Measurements from ENCODE around the gene USH1C.

The USH1C gene

DNA sequence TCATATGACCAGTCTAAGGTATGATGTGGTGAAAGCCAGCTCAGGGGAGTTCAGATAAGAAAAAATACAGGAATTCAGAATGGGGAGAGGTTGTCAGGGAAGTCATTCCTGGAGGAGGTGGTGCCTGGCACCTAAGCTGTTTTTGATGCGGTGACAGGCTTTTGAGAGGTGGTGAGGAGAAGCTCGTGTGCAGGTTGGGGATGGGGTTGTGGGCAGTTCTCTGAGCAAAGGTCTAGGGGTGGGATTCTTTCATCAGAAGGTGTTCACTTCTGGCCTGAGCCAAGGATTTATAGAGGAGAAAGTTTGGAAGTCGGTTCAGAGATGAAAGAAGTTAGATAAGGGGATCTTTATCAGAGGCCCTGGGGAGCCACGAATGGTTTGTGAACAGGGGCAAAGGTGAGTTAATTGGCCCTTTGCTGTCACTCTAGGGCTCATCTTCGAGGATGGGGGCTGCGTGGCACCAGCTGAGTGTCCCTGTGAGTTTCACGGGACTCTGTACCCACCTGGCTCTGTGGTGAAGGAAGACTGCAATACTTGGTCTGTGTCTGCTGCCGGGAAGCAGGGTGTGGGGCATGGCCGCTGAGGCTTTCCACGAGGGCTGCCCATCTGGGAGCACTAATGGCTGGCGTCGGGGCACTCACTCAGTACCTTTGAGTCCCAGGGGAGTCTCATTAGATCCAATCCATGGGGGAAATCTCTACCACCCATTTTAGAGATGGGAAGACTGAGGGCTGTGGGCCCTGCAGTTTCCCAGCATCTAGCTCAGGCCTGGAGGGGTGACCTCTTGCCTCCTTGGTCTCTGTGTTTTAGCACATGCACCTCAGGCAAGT is 16.3 kb upstream of the USH1C start:
- no peak for ATAC-seq (ENCODE audit: low read depth)
- no peak for DNase-seq (ENCODE audit: low spot score)
- H3K9me3 ChIP-seq (ENCODE audit: severe bottlenecking): no peaks in the 10 kb centered on the region
- no peaks in the 10 kb centered on the region for H3K36me3 ChIP-seq (ENCODE audit: low read depth)
- no peak overlapping the region for H3K4me3 ChIP-seq (ENCODE audit: severe bottlenecking)
- H3K4me1 ChIP-seq (ENCODE audit: insufficient read depth, poor library complexity, severe bottlenecking): no peaks in the 10 kb centered on the region
- TF ChIP-seq, protein P1, sequence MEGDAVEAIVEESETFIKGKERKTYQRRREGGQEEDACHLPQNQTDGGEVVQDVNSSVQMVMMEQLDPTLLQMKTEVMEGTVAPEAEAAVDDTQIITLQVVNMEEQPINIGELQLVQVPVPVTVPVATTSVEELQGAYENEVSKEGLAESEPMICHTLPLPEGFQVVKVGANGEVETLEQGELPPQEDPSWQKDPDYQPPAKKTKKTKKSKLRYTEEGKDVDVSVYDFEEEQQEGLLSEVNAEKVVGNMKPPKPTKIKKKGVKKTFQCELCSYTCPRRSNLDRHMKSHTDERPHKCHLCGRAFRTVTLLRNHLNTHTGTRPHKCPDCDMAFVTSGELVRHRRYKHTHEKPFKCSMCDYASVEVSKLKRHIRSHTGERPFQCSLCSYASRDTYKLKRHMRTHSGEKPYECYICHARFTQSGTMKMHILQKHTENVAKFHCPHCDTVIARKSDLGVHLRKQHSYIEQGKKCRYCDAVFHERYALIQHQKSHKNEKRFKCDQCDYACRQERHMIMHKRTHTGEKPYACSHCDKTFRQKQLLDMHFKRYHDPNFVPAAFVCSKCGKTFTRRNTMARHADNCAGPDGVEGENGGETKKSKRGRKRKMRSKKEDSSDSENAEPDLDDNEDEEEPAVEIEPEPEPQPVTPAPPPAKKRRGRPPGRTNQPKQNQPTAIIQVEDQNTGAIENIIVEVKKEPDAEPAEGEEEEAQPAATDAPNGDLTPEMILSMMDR (IDR thresholded peaks at IDR 0.05; ENCODE audit: poor library complexity, severe bottlenecking): no peak
- no peak overlapping the region for H3K27ac ChIP-seq (ENCODE audit: poor library complexity, severe bottlenecking)
- H3K27me3 ChIP-seq (ENCODE audit: insufficient read depth, poor library complexity, severe bottlenecking): no peaks in the 10 kb centered on the region

DNA sequence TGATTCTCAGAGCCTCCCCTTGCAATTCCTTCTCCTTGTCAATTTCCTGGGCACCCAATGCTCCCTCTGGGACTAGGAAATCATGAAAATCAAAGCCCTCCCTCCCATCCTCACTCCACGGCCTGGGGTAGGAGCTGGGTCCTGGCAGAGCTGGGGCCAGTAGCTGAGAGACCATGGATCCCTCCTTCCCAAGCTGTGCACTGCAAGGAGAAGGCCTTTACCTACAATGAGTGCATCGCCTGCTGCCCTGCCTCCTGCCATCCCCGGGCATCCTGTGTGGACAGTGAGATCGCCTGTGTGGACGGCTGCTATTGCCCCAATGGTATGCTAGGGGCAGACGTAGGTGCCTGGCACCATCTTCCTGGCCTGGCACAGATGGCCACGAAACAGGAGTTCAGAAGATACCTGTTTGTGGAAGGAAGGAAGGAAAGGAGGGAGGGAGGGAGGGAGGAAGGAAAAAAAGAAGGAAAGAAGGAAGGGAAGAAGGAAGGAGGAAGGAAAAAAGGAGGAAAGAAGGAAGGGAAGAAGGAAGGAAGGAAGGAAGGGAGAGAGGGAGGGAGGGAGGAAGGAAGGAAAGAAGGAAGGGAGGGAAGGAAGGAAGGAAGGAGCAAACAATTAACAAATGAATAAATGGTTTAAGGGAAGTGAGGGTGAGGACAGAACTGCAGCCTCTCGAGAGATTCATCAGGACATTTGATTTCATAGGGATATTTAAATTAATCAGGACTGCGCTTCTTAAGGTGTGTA is 15.3 kb upstream of the USH1C start:
- no peaks in the 10 kb centered on the region for H3K4me1 ChIP-seq (ENCODE audit: insufficient read depth, poor library complexity, severe bottlenecking)
- H3K9me3 ChIP-seq (ENCODE audit: severe bottlenecking): no peaks in the 10 kb centered on the region
- ATAC-seq (ENCODE audit: low read depth) (no peak), DNase-seq (ENCODE audit: low spot score) (no peak)
- TF ChIP-seq, protein P1 (IDR thresholded peaks at IDR 0.05; ENCODE audit: poor library complexity, severe bottlenecking): no peak
- no peaks in the 10 kb centered on the region for H3K36me3 ChIP-seq (ENCODE audit: low read depth)
- H3K4me3 ChIP-seq (ENCODE audit: severe bottlenecking): no peak overlapping the region
- no peak overlapping the region for H3K27ac ChIP-seq (ENCODE audit: poor library complexity, severe bottlenecking)
- H3K27me3 ChIP-seq (ENCODE audit: insufficient read depth, poor library complexity, severe bottlenecking): no peaks in the 10 kb centered on the region

DNA sequence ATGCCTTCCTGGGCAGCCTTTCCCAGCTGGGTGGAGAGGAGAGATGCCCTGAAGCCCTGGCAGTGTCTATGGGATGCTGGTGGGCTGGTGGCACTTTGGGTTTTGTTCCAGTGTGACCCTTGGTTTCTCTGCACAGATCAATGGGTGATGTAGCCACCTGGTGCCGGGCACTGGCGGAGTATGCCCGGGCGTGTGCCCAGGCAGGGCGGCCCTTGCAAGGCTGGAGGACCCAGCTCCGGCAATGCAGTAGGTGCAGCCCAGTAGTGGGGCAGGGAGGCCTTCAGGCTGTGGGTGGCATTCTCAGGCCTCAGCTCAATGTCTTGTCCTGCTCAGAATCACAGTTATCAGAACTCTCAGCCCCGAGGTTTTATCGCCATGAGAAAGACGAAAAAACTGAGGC is 14.7 kb upstream of the USH1C start:
- TF ChIP-seq, protein P1 (IDR thresholded peaks at IDR 0.05; ENCODE audit: poor library complexity, severe bottlenecking): no peak
- Histone ChIP-seq H3K27ac (ENCODE audit: poor library complexity, severe bottlenecking) (no peak overlapping the region), H3K36me3 (ENCODE audit: low read depth) (no peaks in the 10 kb centered on the region), H3K4me3 (ENCODE audit: severe bottlenecking) (no peak overlapping the region), H3K4me1 (ENCODE audit: insufficient read depth, poor library complexity, severe bottlenecking) (no peaks in the 10 kb centered on the region), H3K9me3 (ENCODE audit: severe bottlenecking) (no peaks in the 10 kb centered on the region), H3K27me3 (ENCODE audit: insufficient read depth, poor library complexity, severe bottlenecking) (no peaks in the 10 kb centered on the region)
- DNase-seq (ENCODE audit: low spot score) (peak; percentile 29), ATAC-seq (ENCODE audit: low read depth) (no peak)

DNA sequence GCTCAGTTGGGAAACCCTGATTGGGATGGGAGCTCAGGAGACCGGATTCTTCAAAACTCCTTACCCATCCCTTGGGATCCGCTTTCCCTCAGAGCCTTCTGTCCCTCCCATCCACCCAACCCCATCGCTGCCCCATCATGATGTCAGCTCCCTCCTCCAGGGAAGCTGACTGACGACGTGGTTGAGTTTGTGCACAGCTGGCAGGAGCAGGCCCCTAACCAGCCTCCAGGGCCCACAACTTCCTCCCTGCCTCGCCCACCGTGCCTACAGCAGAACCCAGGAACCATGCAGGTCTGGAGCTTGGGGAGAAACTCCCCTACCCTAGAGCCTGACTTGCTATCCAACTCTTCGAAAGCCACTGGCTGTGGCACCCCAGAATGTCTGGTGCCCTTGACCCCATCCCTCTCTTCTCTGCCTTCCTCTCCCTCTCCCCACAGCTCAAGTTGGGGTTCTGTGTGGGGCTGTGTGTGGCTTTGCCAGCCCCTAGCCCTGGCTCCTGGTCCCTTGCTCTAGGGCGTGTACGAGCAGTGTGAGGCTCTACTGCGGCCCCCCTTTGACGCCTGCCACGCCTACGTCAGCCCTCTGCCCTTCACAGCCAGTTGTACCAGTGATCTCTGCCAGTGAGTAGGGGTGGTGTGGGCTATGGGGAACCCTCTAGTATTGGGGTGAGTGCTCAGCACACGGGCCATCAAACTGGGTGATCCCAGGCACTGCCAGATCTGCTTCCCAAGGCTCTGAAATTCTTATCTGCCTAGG is 14.0 kb upstream of the USH1C start:
- TF ChIP-seq, protein P1 (IDR thresholded peaks at IDR 0.05; ENCODE audit: poor library complexity, severe bottlenecking): no peak
- no peaks in the 10 kb centered on the region for H3K9me3 ChIP-seq (ENCODE audit: severe bottlenecking)
- no peak for ATAC-seq (ENCODE audit: low read depth)

More for the DNA sequence above, 14.0 kb upstream of the USH1C start:
- H3K4me1 ChIP-seq (ENCODE audit: insufficient read depth, poor library complexity, severe bottlenecking): no peaks in the 10 kb centered on the region
- H3K36me3 ChIP-seq (ENCODE audit: low read depth): no peaks in the 10 kb centered on the region
- H3K27ac ChIP-seq (ENCODE audit: poor library complexity, severe bottlenecking): no peak overlapping the region
- DNase-seq (ENCODE audit: low spot score): peak; percentile 37
- H3K4me3 ChIP-seq (ENCODE audit: severe bottlenecking): no peak overlapping the region
- H3K27me3 ChIP-seq (ENCODE audit: insufficient read depth, poor library complexity, severe bottlenecking): no peaks in the 10 kb centered on the region
